Sigmoid colon (tissue), 4 donors: Measurements from ENCODE around the gene SNAP29.

ENCODE experiments used
- EP300 ChIP-seq, 4 donors: sonication (generic); formaldehyde crosslinking; IDR thresholded peaks; one replicate each; pipeline ENCODE4 v1.6.1; 2017; ENCODE audit warnings: antibody characterized with exemption in 4 of 4
- POLR2AphosphoS5 ChIP-seq, 4 donors: sonication (generic); formaldehyde crosslinking; IDR thresholded peaks; one replicate each; pipeline ENCODE4 v1.6.1; 2017; ENCODE audit warnings: antibody characterized with exemption in 4 of 4
- TF ChIP-seq, protein P1 (sequence below), 4 experiments: fragments of 450-650 bp in 3 of 4; fragments of 200-600 bp in 1 of 4; IDR thresholded peaks; one replicate each; pipeline ENCODE4 v1.5.1; 2016 to 2019; ENCODE audit warnings: antibody characterized with exemption in 4 of 4, mild to moderate bottlenecking in 3 of 4, moderate library complexity in 2 of 4

DNA sequence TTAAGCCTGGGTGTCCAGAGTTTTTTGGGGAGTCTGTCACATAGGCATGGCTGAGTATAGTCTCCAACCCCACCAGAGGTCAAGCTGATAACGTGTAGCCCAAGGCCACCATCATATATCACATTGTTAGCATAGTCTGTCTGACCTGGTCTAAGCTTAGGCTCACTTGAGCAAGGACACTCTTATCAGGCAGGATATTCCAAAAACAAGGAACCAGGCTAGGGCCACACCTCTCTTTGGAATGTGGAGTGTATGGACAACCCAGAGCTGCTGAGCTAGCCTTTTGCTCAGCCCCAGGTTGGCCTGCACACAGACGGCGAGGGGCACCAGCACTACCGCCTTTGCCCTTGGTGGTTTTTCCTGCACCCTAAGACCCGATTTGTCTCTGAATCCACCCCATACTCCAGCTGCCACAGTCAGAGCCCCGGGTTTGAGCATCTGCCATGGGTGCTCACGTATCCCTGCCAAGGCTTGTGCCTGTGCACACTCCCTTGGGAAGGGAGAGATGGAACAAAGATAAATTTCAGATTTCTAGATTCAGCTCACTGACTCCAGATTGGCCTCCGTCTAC is 7.2 kb downstream of the SNAP29 start:
- no peak for TF ChIP-seq POLR2AphosphoS5 (IDR thresholded peaks at IDR 0.05)
- TF ChIP-seq, protein P1, sequence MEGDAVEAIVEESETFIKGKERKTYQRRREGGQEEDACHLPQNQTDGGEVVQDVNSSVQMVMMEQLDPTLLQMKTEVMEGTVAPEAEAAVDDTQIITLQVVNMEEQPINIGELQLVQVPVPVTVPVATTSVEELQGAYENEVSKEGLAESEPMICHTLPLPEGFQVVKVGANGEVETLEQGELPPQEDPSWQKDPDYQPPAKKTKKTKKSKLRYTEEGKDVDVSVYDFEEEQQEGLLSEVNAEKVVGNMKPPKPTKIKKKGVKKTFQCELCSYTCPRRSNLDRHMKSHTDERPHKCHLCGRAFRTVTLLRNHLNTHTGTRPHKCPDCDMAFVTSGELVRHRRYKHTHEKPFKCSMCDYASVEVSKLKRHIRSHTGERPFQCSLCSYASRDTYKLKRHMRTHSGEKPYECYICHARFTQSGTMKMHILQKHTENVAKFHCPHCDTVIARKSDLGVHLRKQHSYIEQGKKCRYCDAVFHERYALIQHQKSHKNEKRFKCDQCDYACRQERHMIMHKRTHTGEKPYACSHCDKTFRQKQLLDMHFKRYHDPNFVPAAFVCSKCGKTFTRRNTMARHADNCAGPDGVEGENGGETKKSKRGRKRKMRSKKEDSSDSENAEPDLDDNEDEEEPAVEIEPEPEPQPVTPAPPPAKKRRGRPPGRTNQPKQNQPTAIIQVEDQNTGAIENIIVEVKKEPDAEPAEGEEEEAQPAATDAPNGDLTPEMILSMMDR (IDR thresholded peaks at IDR 0.05): no peak
- no peak for TF ChIP-seq EP300 (IDR thresholded peaks at IDR 0.05)
